Hepatic stellate cell (primary cell): ENCODE measurements around the gene CALY.
A peak's percentile ranks its signal among the peaks of the same experiment; 100 is the strongest.

Experiments used
- DNase-seq: peaks from one replicate; pipeline ENCODE4 v3.0.0; 2011; ENCODE audit warnings: low spot score

The CALY gene

GRCh38 chr10:133310399-133310755 is 26.3 kb downstream of the CALY start:
- no peak for DNase-seq

GRCh38 chr10:133309720-133310398 is 26.8 kb downstream of the CALY start:
- DNase-seq = no peak

- peak; percentile 92 for DNase-seq
Measured at GRCh38 chr10:133309100-133309719, 27.5 kb downstream of the CALY start.

- DNase-seq = peak; percentile 91
Measured at GRCh38 chr10:133308421-133309099, 28.1 kb downstream of the CALY start, which contains the start of the genes TUBGCP2 and ZNF511. TUBGCP2 (minus strand) TSS chr10:133308872; CDS start chr10:133302941, 5,931 bp downstream. ZNF511 (plus strand) TSS chr10:133308914; CDS start chr10:133308944, 30 bp downstream.

GRCh38 chr10:133307776-133308420 is 28.8 kb downstream of the CALY start:
- peak; percentile 35 for DNase-seq

GRCh38 chr10:133306941-133307379 is 29.7 kb downstream of the CALY start:
- DNase-seq = no peak

- DNase-seq = no peak
Measured at GRCh38 chr10:133306097-133306476, 30.6 kb downstream of the CALY start.

GRCh38 chr10:133303206-133303605 is 33.5 kb downstream of the CALY start:
- no peak for DNase-seq

GRCh38 chr10:133302230-133302629 is 34.5 kb downstream of the CALY start:
- no peak for DNase-seq

- DNase-seq = no peak
Measured at GRCh38 chr10:133299738-133300137, 37.0 kb downstream of the CALY start.

GRCh38 chr10:133299224-133299623 is 37.5 kb downstream of the CALY start:
- DNase-seq = no peak

- no peak for DNase-seq
Measured at GRCh38 chr10:133298466-133298865, 38.2 kb downstream of the CALY start.

- no peak for DNase-seq
Measured at GRCh38 chr10:133297504-133297903, 39.2 kb downstream of the CALY start.

- DNase-seq = no peak
Measured at GRCh38 chr10:133295426-133296320, 41.0 kb downstream of the CALY start.

- DNase-seq = no peak
Measured at GRCh38 chr10:133294189-133294588, 42.5 kb downstream of the CALY start.

- no peak for DNase-seq
Measured at GRCh38 chr10:133293810-133294119, 42.9 kb downstream of the CALY start.

GRCh38 chr10:133292919-133293809 is 43.5 kb downstream of the CALY start:
- peak; percentile 96 for DNase-seq

- DNase-seq = no peak
Measured at GRCh38 chr10:133289761-133290160, 46.9 kb downstream of the CALY start.

GRCh38 chr10:133287832-133288500 is 48.7 kb downstream of the CALY start:
- no peak for DNase-seq

- DNase-seq = no peak
Measured at GRCh38 chr10:133286366-133286765, 50.3 kb downstream of the CALY start.
